GM06990 (cell line): ENCODE measurements around the gene FLYWCH1.

Source experiments
- DNase-seq: peaks from one replicate; pipeline ENCODE4 v3.0.0-alpha.2; 2011; ENCODE audit not compliant: insufficient read length; ENCODE audit errors: extremely low read depth
- H3K27me3 ChIP-seq: replicated peaks from 2 replicates; pipeline ENCODE4 v1.6.0; 2011; ENCODE audit warnings: low read length; ENCODE audit not compliant: control insufficient read depth, insufficient read depth
- H3K36me3 ChIP-seq: 2 replicates; pipeline ENCODE4 v1.5.1; 2011; ENCODE audit warnings: low read length; ENCODE audit not compliant: control insufficient read depth, insufficient read depth
- H3K4me3 ChIP-seq: replicated peaks from 2 replicates; pipeline ENCODE4 v1.5.1; 2011; ENCODE audit warnings: low read depth, mild to moderate bottlenecking, control low read depth, low read length
- TF ChIP-seq, protein P1 (sequence below): IDR thresholded peaks from 2 replicates; pipeline ENCODE4 v1.5.1; 2011; ENCODE audit warnings: low read length, control low read depth, mild to moderate bottlenecking, inconsistent platforms; ENCODE audit not compliant: insufficient read depth, poor library complexity, severe bottlenecking

FLYWCH1 gene

GRCh38 chr16:2871926-2872325, 39.8 kb upstream of the FLYWCH1 start:
- H3K4me3 ChIP-seq = no peak overlapping the region
- no peak for DNase-seq
- no peaks in the 10 kb centered on the region for H3K27me3 ChIP-seq
- no peaks in the 10 kb centered on the region for H3K36me3 ChIP-seq
- TF ChIP-seq, protein P1, sequence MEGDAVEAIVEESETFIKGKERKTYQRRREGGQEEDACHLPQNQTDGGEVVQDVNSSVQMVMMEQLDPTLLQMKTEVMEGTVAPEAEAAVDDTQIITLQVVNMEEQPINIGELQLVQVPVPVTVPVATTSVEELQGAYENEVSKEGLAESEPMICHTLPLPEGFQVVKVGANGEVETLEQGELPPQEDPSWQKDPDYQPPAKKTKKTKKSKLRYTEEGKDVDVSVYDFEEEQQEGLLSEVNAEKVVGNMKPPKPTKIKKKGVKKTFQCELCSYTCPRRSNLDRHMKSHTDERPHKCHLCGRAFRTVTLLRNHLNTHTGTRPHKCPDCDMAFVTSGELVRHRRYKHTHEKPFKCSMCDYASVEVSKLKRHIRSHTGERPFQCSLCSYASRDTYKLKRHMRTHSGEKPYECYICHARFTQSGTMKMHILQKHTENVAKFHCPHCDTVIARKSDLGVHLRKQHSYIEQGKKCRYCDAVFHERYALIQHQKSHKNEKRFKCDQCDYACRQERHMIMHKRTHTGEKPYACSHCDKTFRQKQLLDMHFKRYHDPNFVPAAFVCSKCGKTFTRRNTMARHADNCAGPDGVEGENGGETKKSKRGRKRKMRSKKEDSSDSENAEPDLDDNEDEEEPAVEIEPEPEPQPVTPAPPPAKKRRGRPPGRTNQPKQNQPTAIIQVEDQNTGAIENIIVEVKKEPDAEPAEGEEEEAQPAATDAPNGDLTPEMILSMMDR = no peak

- H3K27me3 ChIP-seq = no peaks in the 10 kb centered on the region
- no peaks in the 10 kb centered on the region for H3K36me3 ChIP-seq
- no peak overlapping the region for H3K4me3 ChIP-seq
- TF ChIP-seq, protein P1 = no peak
- DNase-seq = no peak
Measured at GRCh38 chr16:2874032-2874911, 37.5 kb upstream of the FLYWCH1 start.

- H3K36me3 ChIP-seq = no peaks in the 10 kb centered on the region
- no peaks in the 10 kb centered on the region for H3K27me3 ChIP-seq
- TF ChIP-seq, protein P1 = peak; percentile 99
- no peak overlapping the region for H3K4me3 ChIP-seq
- DNase-seq = peak; percentile 78
Measured at GRCh38 chr16:2874912-2875362, 36.8 kb upstream of the FLYWCH1 start.

DNA sequence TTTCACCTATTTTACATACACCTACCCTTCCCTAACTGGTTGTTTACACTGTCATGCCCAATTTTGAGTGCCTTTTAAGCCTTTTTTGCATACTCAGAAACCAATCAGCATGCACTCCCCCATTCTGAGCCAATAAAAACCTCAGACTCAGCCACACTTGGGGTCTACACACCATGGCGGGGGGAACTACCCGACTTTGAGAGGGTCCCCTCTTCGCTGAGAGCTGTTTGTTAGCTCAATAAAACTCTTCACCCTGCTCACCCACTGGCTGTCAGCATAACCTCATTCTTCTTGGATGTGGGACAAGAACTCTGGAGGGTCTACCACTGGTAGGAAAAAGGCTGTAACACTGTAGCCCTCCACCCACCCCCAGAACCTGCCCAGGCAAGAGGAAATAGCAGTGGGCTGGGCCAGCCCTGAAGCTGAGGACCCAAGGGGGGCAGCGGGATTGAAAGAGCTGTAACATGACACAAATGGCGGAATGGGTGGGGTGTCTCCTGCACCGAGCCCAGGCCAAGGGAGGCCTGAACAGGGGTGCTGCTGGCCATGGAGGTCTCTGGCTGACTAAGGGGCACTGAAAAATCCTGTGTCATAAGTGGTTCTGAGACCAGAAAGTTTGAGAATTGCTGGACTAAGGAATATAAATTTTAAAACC, 31.8 kb upstream of the FLYWCH1 start:
- H3K4me3 ChIP-seq = no peak overlapping the region
- H3K36me3 ChIP-seq = no peaks in the 10 kb centered on the region
- no peaks in the 10 kb centered on the region for H3K27me3 ChIP-seq
- TF ChIP-seq, protein P1 = no peak
- DNase-seq = no peak

- Histone ChIP-seq H3K27me3 (no peaks in the 10 kb centered on the region), H3K4me3 (peak overlapping the region; percentile 96), H3K36me3 (no peaks in the 10 kb centered on the region)
- no peak for DNase-seq
- TF ChIP-seq, protein P1 = no peak
Measured at GRCh38 chr16:2881783-2882649, 29.7 kb upstream of the FLYWCH1 start.
